ENCODE measurements around the gene CUEDC2.
A peak's percentile ranks its signal among the peaks of the same experiment; 100 is the strongest.

The CUEDC2 gene

DNA sequence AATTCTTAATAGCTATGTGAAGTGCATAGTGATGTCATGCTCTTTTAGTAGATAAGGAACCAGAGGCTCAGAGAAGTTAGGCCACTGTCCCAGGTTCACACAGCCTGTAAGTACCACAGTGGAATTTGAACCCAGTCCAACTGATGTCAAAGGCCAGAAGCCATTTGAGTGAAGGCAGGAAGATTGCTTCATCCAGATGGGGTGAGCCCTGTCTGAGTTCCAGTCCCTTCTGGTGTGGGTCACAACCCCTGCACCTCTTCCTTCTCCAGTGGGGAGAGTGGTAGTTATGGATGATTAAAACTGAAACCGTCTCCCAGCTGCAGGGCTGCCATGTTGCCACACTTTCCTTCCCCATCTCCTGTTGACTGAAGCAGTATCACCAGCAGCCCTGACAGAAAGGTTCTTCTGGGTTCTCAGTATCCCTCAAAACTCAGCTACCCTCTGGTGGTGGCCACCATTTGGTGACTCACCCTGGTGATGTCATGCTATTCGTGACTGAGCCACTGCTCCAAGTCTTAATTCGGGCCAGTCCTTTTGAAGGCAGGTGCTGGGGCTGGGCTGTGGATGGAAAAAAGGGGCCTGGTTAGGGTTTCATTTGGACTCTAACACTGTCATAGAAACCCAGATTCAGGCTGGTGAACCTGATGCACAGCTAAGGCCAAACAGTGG, 20.4 kb upstream of the CUEDC2 start (continued):
- TF ChIP-seq ZNF423 (tag by site-specific recombination; IDR thresholded peaks at IDR 0.05) (no peak), REPIN1 (tag by site-specific recombination; IDR thresholded peaks at IDR 0.05; ENCODE audit: low read depth) (no peak), ZNF530 (tag by site-specific recombination; IDR thresholded peaks at IDR 0.05; ENCODE audit: low read depth) (no peak), ZBTB8A (tag by site-specific recombination; IDR thresholded peaks at IDR 0.05) (peak; percentile 70), PRDM1 (tag by site-specific recombination; IDR thresholded peaks at IDR 0.05) (peak; percentile 75), ZNF501 (tag by site-specific recombination; IDR thresholded peaks at IDR 0.05) (peak; percentile 64; the same call in 1 of the 2 replicates), IKZF3 (tag by site-specific recombination; IDR thresholded peaks at IDR 0.05) (peak; percentile 86), HOXD13 (CRISPR knock-in tag; IDR thresholded peaks at IDR 0.05; ENCODE audit: borderline replicate concordance) (no peak)
- TF ChIP-seq, protein P1, sequence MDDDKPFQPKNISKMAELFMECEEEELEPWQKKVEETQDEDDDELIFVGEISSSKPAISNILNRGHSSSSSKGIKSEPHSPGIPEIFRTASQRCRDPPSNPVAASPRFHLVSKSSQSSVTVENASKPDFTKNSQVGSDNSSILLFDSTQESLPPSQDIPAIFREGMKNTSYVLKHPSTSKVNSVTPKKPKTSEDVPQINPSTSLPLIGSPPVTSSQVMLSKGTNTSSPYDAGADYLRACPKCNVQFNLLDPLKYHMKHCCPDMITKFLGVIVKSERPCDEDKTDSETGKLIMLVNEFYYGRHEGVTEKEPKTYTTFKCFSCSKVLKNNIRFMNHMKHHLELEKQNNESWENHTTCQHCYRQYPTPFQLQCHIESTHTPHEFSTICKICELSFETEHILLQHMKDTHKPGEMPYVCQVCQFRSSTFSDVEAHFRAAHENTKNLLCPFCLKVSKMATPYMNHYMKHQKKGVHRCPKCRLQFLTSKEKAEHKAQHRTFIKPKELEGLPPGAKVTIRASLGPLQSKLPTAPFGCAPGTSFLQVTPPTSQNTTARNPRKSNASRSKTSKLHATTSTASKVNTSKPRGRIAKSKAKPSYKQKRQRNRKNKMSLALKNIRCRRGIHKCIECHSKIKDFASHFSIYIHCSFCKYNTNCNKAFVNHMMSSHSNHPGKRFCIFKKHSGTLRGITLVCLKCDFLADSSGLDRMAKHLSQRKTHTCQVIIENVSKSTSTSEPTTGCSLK (tag by site-specific recombination; IDR thresholded peaks at IDR 0.05), result no peak
- TF ChIP-seq, protein P2, sequence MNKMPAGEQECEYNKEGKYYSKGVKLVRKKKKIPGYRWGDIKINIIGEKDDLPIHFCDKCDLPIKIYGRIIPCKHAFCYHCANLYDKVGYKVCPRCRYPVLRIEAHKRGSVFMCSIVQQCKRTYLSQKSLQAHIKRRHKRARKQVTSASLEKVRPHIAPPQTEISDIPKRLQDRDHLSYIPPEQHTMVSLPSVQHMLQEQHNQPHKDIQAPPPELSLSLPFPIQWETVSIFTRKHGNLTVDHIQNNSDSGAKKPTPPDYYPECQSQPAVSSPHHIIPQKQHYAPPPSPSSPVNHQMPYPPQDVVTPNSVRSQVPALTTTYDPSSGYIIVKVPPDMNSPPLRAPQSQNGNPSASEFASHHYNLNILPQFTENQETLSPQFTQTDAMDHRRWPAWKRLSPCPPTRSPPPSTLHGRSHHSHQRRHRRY (tag by site-specific recombination; IDR thresholded peaks at IDR 0.05), result no peak
- TF ChIP-seq, protein P3, sequence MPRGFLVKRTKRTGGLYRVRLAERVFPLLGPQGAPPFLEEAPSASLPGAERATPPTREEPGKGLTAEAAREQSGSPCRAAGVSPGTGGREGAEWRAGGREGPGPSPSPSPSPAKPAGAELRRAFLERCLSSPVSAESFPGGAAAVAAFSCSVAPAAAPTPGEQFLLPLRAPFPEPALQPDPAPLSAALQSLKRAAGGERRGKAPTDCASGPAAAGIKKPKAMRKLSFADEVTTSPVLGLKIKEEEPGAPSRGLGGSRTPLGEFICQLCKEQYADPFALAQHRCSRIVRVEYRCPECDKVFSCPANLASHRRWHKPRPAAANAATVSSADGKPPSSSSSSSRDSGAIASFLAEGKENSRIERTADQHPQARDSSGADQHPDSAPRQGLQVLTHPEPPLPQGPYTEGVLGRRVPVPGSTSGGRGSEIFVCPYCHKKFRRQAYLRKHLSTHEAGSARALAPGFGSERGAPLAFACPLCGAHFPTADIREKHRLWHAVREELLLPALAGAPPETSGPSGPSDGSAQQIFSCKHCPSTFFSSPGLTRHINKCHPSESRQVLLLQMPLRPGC (tag by site-specific recombination; IDR thresholded peaks at IDR 0.05), result no peak
- TF ChIP-seq, protein P4, sequence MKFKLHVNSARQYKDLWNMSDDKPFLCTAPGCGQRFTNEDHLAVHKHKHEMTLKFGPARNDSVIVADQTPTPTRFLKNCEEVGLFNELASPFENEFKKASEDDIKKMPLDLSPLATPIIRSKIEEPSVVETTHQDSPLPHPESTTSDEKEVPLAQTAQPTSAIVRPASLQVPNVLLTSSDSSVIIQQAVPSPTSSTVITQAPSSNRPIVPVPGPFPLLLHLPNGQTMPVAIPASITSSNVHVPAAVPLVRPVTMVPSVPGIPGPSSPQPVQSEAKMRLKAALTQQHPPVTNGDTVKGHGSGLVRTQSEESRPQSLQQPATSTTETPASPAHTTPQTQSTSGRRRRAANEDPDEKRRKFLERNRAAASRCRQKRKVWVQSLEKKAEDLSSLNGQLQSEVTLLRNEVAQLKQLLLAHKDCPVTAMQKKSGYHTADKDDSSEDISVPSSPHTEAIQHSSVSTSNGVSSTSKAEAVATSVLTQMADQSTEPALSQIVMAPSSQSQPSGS (tag by site-specific recombination; IDR thresholded peaks at IDR 0.05; ENCODE audit: low read depth), result peak; percentile 97

DNA sequence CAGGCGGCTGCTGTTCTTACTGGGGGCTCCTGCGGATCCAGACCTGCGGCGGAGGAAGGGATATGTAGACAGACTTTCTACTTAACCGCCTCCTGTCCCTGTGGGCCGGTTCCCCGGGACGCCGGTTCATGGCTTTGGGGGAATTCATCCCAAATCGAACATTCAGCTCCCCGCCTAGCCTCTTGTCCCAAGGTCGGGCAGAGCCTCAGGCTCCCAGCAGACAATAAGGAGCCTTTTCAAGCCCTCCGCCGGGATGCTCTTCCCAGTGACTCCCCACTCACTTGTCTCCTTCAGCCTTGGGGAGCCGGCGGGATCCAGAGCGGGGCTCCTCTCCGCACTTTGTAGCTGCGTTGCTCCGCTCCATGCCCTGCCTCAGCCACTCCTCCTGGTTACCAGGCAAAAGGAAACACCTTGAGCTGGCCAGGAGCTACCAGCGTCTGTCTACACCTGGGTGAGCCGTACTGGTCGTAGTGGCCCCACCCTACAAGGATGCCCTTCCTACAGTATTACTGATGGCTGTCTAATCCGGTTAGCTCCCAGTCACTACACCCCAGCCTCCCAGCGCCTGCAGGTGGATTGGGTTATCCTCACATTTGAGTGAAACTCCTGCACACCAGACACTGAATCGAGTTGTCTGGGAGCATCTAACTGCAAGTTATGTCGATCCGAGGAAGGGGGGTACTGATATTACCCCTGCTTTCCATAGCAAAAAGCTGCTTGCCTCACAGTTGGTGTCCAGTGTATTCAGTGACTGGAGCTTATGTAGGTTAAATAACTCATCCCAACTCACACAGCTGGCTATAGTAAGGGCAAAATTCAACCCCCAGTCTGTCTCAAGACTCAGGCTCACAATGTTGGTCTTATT, 19.0 kb upstream of the CUEDC2 start, which contains the start of gene C10orf95:
C10orf95 (minus strand) TSS at position 439 of the 865 bp plus-strand sequence. CDS start 450 bp downstream, outside the sequence.
- Histone ChIP-seq H3K9me3 (ENCODE audit: control insufficient read depth, insufficient read depth, low read depth, low read length) (no peaks in the 10 kb centered on the region), H3K4me1 (ENCODE audit: control insufficient read depth, insufficient read depth, low read length) (peaks cover 5% of the 10 kb centered on the region), H3K4me3 (ENCODE audit: low read depth, low read length) (peak within 1 kb of the TSS; percentile 73), H3K27ac (ENCODE audit: extremely low read depth, low read depth, low read length) (peak within 1 kb of the TSS; percentile 97), H3K36me3 (ENCODE audit: control insufficient read depth in 2 of 2, insufficient read depth in 1 of 2, low read length in 2 of 2) (peaks cover 14 to 32% of the 10 kb centered on the region in 2 experiments; a peak in 2 of 3 replicates)
- POLR2A ChIA-PET, result interaction anchor here (0.8 to 5.3 kb wide), 11 partner anchors 9 to 54 kb away, joined by 3 to 60 read pairs (median 7); partner anchors contain the start of genes CUEDC2, FBXL15 and SUFU
- CTCF ChIA-PET, result interaction anchor here (0.7 to 2.2 kb wide), 5 partner anchors 28 to 1708 kb away, joined by 3 to 16 read pairs (median 3); no protein-coding TSS in a partner anchor
- peak; percentile 83 for TF ChIP-seq ZNF600 (tag by site-specific recombination; IDR thresholded peaks at IDR 0.05)
- peak; percentile 87 for TF ChIP-seq ZBTB17 (tag by site-specific recombination; IDR thresholded peaks at IDR 0.05)
- no peak for TF ChIP-seq ZNF768 (tag by site-specific recombination; IDR thresholded peaks at IDR 0.05)
- TF ChIP-seq ZNF501 (tag by site-specific recombination; IDR thresholded peaks at IDR 0.05), result 0 out of 2 replicates have a peak, but pooled peaks have one; percentile 39
- no peak for TF ChIP-seq ZNF184 (tag by site-specific recombination; IDR thresholded peaks at IDR 0.05)
- no peak for TF ChIP-seq ZNF521 (tag by site-specific recombination; IDR thresholded peaks at IDR 0.05)
- TF ChIP-seq ZNF529 (tag by site-specific recombination; IDR thresholded peaks at IDR 0.05; ENCODE audit: insufficient replicate concordance), result no peak
- no peak for TF ChIP-seq ZNF48 (tag by site-specific recombination; IDR thresholded peaks at IDR 0.05)
- TF ChIP-seq, protein P5, sequence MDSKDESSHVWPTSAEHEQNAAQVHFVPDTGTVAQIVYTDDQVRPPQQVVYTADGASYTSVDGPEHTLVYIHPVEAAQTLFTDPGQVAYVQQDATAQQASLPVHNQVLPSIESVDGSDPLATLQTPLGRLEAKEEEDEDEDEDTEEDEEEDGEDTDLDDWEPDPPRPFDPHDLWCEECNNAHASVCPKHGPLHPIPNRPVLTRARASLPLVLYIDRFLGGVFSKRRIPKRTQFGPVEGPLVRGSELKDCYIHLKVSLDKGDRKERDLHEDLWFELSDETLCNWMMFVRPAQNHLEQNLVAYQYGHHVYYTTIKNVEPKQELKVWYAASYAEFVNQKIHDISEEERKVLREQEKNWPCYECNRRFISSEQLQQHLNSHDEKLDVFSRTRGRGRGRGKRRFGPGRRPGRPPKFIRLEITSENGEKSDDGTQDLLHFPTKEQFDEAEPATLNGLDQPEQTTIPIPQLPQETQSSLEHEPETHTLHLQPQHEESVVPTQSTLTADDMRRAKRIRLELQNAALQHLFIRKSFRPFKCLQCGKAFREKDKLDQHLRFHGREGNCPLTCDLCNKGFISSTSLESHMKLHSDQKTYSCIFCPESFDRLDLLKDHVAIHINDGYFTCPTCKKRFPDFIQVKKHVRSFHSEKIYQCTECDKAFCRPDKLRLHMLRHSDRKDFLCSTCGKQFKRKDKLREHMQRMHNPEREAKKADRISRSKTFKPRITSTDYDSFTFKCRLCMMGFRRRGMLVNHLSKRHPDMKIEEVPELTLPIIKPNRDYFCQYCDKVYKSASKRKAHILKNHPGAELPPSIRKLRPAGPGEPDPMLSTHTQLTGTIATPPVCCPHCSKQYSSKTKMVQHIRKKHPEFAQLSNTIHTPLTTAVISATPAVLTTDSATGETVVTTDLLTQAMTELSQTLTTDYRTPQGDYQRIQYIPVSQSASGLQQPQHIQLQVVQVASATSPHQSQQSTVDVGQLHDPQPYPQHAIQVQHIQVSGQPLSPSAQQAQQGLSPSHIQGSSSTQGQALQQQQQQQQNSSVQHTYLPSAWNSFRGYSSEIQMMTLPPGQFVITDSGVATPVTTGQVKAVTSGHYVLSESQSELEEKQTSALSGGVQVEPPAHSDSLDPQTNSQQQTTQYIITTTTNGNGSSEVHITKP (tag by site-specific recombination; IDR thresholded peaks at IDR 0.05), result peak; percentile 51
- 0 out of 2 replicates have a peak, but pooled peaks have one; percentile 3 for TF ChIP-seq ZFHX2 (tag by site-specific recombination; conservative IDR thresholded peaks at IDR 0.05)
